HL-60 (cell line): ENCODE results near the gene CPZ.

Source experiments
- DNase-seq, 2 experiments: peaks; one replicate each; pipeline ENCODE4 v3.0.0-alpha.2; 2010 to 2020; ENCODE audit warnings: low read depth in 1 of 2, low spot score in 1 of 2
- H3K27ac ChIP-seq: fragments of 250-450 bp; sonication (Bioruptor Pico); replicated peaks from 2 replicates; pipeline ENCODE4 v1.5.1; 2020; ENCODE audit warnings: mild to moderate bottlenecking, moderate library complexity
- H3K27me3 ChIP-seq: fragments of 250-450 bp; sonication (Bioruptor Pico); 2 replicates; pipeline ENCODE4 v1.5.1; 2021; ENCODE audit warnings: mild to moderate bottlenecking, moderate library complexity; ENCODE audit not compliant: insufficient read depth, poor library complexity, severe bottlenecking
- H3K4me3 ChIP-seq: replicated peaks from 2 replicates; pipeline ENCODE4 v1.5.1; 2011; ENCODE audit warnings: mild to moderate bottlenecking, control low read depth, low read length; ENCODE audit not compliant: insufficient read depth
- CTCF ChIP-seq: IDR thresholded peaks from one replicate; pipeline ENCODE4 v1.5.1; 2011; ENCODE audit warnings: low read length, control low read depth, inconsistent platforms; ENCODE audit not compliant: insufficient read depth
- GABPA ChIP-seq: IDR thresholded peaks from 2 replicates; pipeline ENCODE4 v1.6.1; 2012; ENCODE audit warnings: low read depth
- POLR2AphosphoS5 ChIP-seq: IDR thresholded peaks from 2 replicates; pipeline ENCODE4 v1.6.1; 2012; ENCODE audit warnings: low read depth
- REST ChIP-seq: IDR thresholded peaks from 2 replicates; pipeline ENCODE4 v1.6.1; 2012; ENCODE audit warnings: low read depth; ENCODE audit not compliant: insufficient replicate concordance
- SPI1 ChIP-seq: IDR thresholded peaks from 2 replicates; pipeline ENCODE4 v1.6.1; 2012; ENCODE audit warnings: low read depth, mild to moderate bottlenecking, borderline replicate concordance

Gene CPZ

GRCh38 chr4:8550691-8551090 is 41.9 kb upstream of the CPZ start:
- TF ChIP-seq CTCF: no peak
- no peak for TF ChIP-seq GABPA
- TF ChIP-seq REST: no peak
- TF ChIP-seq SPI1: no peak
- no peak for TF ChIP-seq POLR2AphosphoS5
- no peaks in the 10 kb centered on the region for H3K27me3 ChIP-seq

GRCh38 chr4:8552024-8552423 is 40.5 kb upstream of the CPZ start:
- Histone ChIP-seq H3K27me3 (no peaks in the 10 kb centered on the region), H3K27ac (no peak overlapping the region), H3K4me3 (no peak overlapping the region)
- no peak for DNase-seq
- TF ChIP-seq POLR2AphosphoS5: no peak
- TF ChIP-seq CTCF: no peak
- no peak for TF ChIP-seq SPI1
- TF ChIP-seq REST: no peak
- no peak for TF ChIP-seq GABPA

More at GRCh38 chr4:8550691-8551090, 41.9 kb upstream of the CPZ start:
- DNase-seq: no peak
- Histone ChIP-seq H3K27ac (no peak overlapping the region), H3K4me3 (no peak overlapping the region)

GRCh38 chr4:8552581-8553205 is 39.9 kb upstream of the CPZ start:
- no peak overlapping the region for H3K27ac ChIP-seq
- no peak for DNase-seq
- no peaks in the 10 kb centered on the region for H3K27me3 ChIP-seq
- H3K4me3 ChIP-seq: no peak overlapping the region
- TF ChIP-seq CTCF: no peak
- no peak for TF ChIP-seq GABPA
- TF ChIP-seq SPI1: no peak
- TF ChIP-seq REST: no peak
- TF ChIP-seq POLR2AphosphoS5: no peak
